Activated naive CD4-positive, alpha-beta T cell treated with anti-CD3 and anti-CD28 coated beads, Interleukin-2, amount 50 U/mL, for 24 hours (primary cell): ENCODE data around the gene ARHGAP26.

Source experiments
- H3K27ac Mint-ChIP-seq: one replicate; pipeline ENCODE4 v1.8.0; 2021; ENCODE audit warnings: mild to moderate bottlenecking, mixed read lengths
- H3K27me3 Mint-ChIP-seq: one replicate; pipeline ENCODE4 v1.8.0; 2021; ENCODE audit warnings: mixed read lengths
- H3K36me3 Mint-ChIP-seq: one replicate; pipeline ENCODE4 v1.8.0; 2021; ENCODE audit warnings: mixed read lengths
- H3K4me1 Mint-ChIP-seq: one replicate; pipeline ENCODE4 v1.8.0; 2021; ENCODE audit warnings: mixed read lengths
- H3K4me3 Mint-ChIP-seq: one replicate; pipeline ENCODE4 v1.8.0; 2021; ENCODE audit warnings: mild to moderate bottlenecking, mixed read lengths
- H3K9me3 Mint-ChIP-seq: one replicate; pipeline ENCODE4 v1.8.0; 2021; ENCODE audit warnings: mixed read lengths

The ARHGAP26 gene

GRCh38 chr5:143248822-143249579 lies 478.8 kb downstream of the ARHGAP26 start:
- Mint-ChIP-seq H3K4me1 (no peaks in the 10 kb centered on the region), H3K4me3 (no peak overlapping the region)

GRCh38 chr5:143249851-143250250 lies 479.7 kb downstream of the ARHGAP26 start:
- H3K4me3 Mint-ChIP-seq, result no peak overlapping the region

More at GRCh38 chr5:143248822-143249579, 478.8 kb downstream of the ARHGAP26 start:
- Mint-ChIP-seq H3K27ac (no peak overlapping the region), H3K9me3 (peaks cover 7% of the 10 kb centered on the region), H3K36me3 (peaks cover 6% of the 10 kb centered on the region), H3K27me3 (no peaks in the 10 kb centered on the region)

DNA sequence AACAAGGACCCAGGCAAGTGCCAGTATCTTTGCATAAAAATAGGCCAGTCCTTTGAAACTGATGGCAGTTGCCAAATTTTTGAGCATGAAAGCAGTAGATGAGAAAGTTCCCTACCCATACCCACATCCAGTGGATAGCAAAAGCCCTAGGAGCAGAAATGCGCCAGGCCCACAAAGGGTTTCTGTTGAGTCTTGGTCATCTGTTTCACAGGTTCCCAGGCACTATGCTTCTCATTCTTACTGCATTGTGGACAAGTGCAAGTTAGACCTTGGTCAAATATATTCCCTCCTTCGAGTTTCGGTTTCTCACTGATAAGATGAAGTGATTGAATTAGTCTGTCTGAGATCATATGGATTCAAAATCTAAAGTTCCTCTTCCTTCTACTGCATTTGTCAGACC lies 481.0 kb downstream of the ARHGAP26 start:
- Mint-ChIP-seq H3K36me3 (no peaks in the 10 kb centered on the region), H3K9me3 (no peaks in the 10 kb centered on the region), H3K27me3 (no peaks in the 10 kb centered on the region), H3K4me3 (no peak overlapping the region), H3K4me1 (no peaks in the 10 kb centered on the region), H3K27ac (no peak overlapping the region)

More at GRCh38 chr5:143249851-143250250, 479.7 kb downstream of the ARHGAP26 start:
- no peak overlapping the region for H3K27ac Mint-ChIP-seq
- H3K4me1 Mint-ChIP-seq, result no peaks in the 10 kb centered on the region
- H3K27me3 Mint-ChIP-seq, result no peaks in the 10 kb centered on the region
- peaks cover 3% of the 10 kb centered on the region for H3K36me3 Mint-ChIP-seq
- H3K9me3 Mint-ChIP-seq, result peaks cover under 1% of the 10 kb centered on the region

DNA sequence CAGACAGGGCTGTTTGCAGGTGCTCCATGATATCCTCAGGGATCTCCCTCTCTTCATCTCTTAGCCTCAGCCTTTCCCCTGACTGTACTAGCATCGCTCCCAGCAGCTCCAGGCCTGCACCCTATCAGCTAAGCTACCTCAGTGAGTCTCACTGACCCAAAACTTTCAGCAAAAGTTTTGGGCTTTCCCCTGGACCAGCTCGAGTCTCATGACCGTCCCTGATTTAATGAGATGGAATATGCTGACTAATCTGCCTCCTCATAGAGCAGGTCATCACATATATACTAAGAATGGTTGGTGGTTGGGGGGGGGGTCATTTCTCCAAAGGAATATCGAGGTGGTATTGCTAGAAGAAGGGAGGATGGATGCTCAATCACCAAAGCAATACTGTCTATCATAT lies 481.8 kb downstream of the ARHGAP26 start:
- Mint-ChIP-seq H3K27me3 (no peaks in the 10 kb centered on the region), H3K4me1 (no peaks in the 10 kb centered on the region), H3K9me3 (no peaks in the 10 kb centered on the region), H3K4me3 (no peak overlapping the region), H3K27ac (no peak overlapping the region), H3K36me3 (no peaks in the 10 kb centered on the region)

GRCh38 chr5:143254819-143255218 lies 484.6 kb downstream of the ARHGAP26 start:
- Mint-ChIP-seq H3K27ac (no peak overlapping the region), H3K4me3 (no peak overlapping the region), H3K27me3 (no peaks in the 10 kb centered on the region), H3K36me3 (no peaks in the 10 kb centered on the region), H3K9me3 (no peaks in the 10 kb centered on the region), H3K4me1 (no peaks in the 10 kb centered on the region)

DNA sequence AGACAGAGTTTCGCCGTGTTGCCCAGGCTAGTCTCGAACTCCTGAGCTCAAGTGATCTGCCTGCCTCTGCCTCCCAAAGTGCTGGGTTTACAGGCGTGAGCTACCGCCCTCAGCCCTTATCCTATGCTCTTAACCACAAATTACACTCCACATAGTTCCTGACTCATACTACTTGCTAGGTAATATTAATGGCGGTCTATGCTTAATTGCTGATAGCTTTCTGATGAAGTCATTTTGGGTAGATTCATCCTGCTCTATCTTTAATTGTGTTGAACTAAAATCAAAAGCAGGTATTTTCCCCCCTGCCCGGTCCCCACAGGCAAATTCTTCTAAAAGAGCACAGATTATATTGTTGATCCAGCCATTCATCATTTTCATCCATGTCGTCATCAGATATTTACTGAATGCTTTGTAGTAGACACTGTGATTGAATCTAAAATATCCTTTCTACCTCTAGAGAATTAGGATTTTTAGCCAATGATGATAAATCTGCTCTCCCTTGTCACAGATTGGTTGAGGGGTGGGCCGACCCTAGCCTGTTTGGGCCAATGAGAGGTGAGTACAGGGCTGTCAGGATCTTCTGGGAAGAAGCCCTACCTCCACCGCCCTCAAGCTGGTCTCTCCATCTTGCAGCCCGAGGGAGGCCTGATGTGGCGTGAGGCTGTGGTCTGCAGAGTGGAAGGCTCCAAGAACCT lies 488.5 kb downstream of the ARHGAP26 start:
- Mint-ChIP-seq H3K27ac (no peak overlapping the region), H3K36me3 (no peaks in the 10 kb centered on the region), H3K4me1 (peaks cover 8% of the 10 kb centered on the region), H3K4me3 (no peak overlapping the region), H3K27me3 (no peaks in the 10 kb centered on the region), H3K9me3 (no peaks in the 10 kb centered on the region)

DNA sequence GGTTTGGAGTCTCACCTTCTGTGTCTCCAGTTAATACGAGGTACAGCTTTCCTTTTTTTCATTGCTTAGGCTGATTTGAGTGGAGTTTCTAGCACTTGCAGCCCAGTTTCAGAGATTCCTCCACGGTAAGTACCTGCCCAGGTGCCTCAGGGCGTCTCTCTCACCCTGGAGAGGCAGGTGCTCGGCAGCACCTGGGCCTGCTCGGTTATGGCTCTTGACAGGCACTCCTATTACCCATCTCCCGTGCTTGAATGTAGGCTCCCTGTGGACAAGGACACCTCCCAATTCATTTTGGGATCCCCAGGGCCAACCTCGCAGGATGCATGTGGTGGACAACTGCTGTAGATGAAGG lies 489.1 kb downstream of the ARHGAP26 start:
- Mint-ChIP-seq H3K4me1 (peaks cover 8% of the 10 kb centered on the region), H3K9me3 (no peaks in the 10 kb centered on the region), H3K36me3 (no peaks in the 10 kb centered on the region), H3K27ac (no peak overlapping the region), H3K4me3 (no peak overlapping the region), H3K27me3 (no peaks in the 10 kb centered on the region)

DNA sequence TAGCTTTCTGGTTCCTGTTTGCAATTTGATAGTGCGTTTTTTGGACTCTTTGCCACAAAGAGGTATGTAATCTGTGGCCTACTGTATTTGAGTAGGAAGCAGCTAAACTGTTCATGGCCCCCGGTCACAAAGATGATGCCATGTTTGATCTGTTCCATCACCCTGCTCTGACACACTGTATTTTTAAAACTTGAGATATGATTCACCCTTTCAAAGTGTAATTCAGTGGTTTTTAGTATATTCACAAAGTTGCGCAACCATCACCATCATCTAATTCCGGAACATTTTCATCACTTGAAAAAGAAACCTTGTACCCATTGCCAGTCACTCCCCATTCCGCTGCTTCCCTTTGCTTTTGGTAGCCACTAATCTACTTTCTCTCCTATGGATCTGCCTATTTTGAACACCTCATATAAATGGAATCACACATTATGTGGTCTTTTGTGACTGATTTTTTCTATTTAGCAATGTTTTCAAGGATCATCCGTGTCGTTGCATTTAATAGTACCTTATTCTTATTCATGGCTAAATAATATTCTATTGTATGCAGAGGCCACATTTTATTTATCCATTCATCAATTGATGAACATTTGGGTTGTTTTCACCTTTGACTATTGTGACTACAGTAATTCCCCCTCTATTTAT lies 491.7 kb downstream of the ARHGAP26 start:
- Mint-ChIP-seq H3K4me1 (peaks cover 8% of the 10 kb centered on the region), H3K27ac (peak overlapping the region; percentile 25), H3K36me3 (peaks cover 2% of the 10 kb centered on the region), H3K9me3 (no peaks in the 10 kb centered on the region), H3K4me3 (no peak overlapping the region), H3K27me3 (no peaks in the 10 kb centered on the region)

- peaks cover 2% of the 10 kb centered on the region for H3K36me3 Mint-ChIP-seq
- H3K4me1 Mint-ChIP-seq, result peaks cover 8% of the 10 kb centered on the region
- no peaks in the 10 kb centered on the region for H3K9me3 Mint-ChIP-seq
- no peak overlapping the region for H3K27ac Mint-ChIP-seq
- H3K27me3 Mint-ChIP-seq, result no peaks in the 10 kb centered on the region
- no peak overlapping the region for H3K4me3 Mint-ChIP-seq
These were observed 492.4 kb downstream of the ARHGAP26 start for GRCh38 chr5:143262393-143263174.

DNA sequence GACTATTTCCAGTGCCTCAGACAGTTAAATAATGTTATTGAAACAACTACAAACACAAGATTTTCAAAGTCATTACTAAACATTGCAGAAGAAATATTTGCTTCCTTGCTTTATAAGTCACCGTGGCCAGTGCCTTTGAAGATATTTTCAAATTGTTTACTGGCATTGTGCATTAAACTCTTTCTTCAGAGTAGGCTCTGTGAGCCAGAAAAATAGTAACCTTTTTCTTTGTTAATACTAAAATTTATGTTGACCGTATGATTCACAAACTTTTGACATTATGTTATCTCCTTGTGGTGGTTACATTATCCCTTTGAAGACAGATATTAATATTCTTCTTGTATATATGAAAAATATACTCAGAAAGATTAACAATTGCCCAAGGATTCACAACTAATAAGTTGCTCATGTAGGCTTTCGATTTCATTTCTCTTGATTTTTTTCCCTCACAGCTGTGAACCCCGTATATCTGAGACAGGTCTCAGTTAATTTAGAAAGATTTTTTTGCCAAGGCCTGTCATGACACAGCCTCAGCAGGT lies 493.2 kb downstream of the ARHGAP26 start:
- Mint-ChIP-seq H3K9me3 (peaks cover 7% of the 10 kb centered on the region), H3K36me3 (peaks cover 4% of the 10 kb centered on the region), H3K27me3 (no peaks in the 10 kb centered on the region), H3K27ac (no peak overlapping the region), H3K4me1 (peaks cover 8% of the 10 kb centered on the region), H3K4me3 (no peak overlapping the region)

- Mint-ChIP-seq H3K36me3 (peaks cover 8% of the 10 kb centered on the region), H3K9me3 (peaks cover 22% of the 10 kb centered on the region), H3K4me1 (peaks cover 8% of the 10 kb centered on the region), H3K27me3 (no peaks in the 10 kb centered on the region), H3K27ac (no peak overlapping the region), H3K4me3 (no peak overlapping the region)
These were observed 495.8 kb downstream of the ARHGAP26 start for GRCh38 chr5:143265995-143266394.

DNA sequence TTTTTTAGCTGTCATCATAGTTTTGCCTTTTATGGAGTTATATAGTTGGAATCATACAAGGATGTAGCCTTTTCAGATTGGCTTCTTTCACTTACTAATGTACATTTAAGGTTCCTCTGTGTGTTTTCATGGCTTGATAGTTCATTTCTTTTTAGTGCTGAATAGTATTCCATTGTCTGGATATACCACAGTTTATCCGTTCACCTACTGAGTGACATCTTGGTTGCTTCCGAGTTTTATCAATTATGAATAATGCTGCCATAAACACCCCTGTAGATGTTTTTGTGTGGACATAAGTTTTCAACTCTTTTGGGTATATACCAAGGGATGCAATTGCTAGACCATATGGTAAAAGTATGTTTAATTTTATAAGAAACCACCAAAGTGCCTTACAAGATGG lies 497.0 kb downstream of the ARHGAP26 start:
- no peak overlapping the region for H3K27ac Mint-ChIP-seq
- peaks cover 22% of the 10 kb centered on the region for H3K9me3 Mint-ChIP-seq
- H3K36me3 Mint-ChIP-seq, result peaks cover 8% of the 10 kb centered on the region
- no peak overlapping the region for H3K4me3 Mint-ChIP-seq
- H3K27me3 Mint-ChIP-seq, result no peaks in the 10 kb centered on the region
- peaks cover under 1% of the 10 kb centered on the region for H3K4me1 Mint-ChIP-seq

GRCh38 chr5:143268388-143268787 lies 498.2 kb downstream of the ARHGAP26 start:
- H3K27ac Mint-ChIP-seq, result no peak overlapping the region

DNA sequence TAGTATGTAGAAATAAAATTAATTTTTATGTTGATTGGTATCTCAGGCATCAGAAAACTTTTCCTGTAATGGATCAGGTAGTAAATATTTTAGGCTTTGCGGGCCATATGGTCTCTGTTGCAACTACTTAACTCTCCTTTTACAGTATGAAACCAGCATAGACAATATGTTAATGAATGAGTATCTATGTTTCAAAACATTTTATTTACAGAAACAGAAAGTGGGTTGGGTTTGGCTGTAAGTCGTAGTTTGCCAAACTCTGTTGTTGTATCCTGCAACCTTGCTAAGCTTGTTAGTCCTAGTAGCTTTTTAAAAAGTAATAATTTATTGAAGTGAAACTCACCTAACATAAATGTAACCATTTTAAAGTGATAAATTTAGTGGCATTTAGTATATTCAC lies 501.3 kb downstream of the ARHGAP26 start:
- Mint-ChIP-seq H3K9me3 (peaks cover 22% of the 10 kb centered on the region), H3K27me3 (no peaks in the 10 kb centered on the region), H3K4me1 (peaks cover 10% of the 10 kb centered on the region), H3K27ac (no peak overlapping the region), H3K4me3 (no peak overlapping the region), H3K36me3 (peaks cover 13% of the 10 kb centered on the region)

More at GRCh38 chr5:143268388-143268787, 498.2 kb downstream of the ARHGAP26 start:
- Mint-ChIP-seq H3K4me3 (no peak overlapping the region), H3K4me1 (no peaks in the 10 kb centered on the region), H3K27me3 (no peaks in the 10 kb centered on the region), H3K36me3 (peaks cover 10% of the 10 kb centered on the region), H3K9me3 (peaks cover 22% of the 10 kb centered on the region)

GRCh38 chr5:143274952-143275351 lies 504.8 kb downstream of the ARHGAP26 start:
- no peak overlapping the region for H3K27ac Mint-ChIP-seq
- no peak overlapping the region for H3K4me3 Mint-ChIP-seq
- peaks cover under 1% of the 10 kb centered on the region for H3K9me3 Mint-ChIP-seq
- H3K4me1 Mint-ChIP-seq, result peaks cover 12% of the 10 kb centered on the region
- H3K36me3 Mint-ChIP-seq, result peaks cover 15% of the 10 kb centered on the region
- H3K27me3 Mint-ChIP-seq, result no peaks in the 10 kb centered on the region
